HepG2 (cell line): Measurements from ENCODE around the gene RPL27A. TPM values are rescaled to one million over a fixed set of nuclear protein-coding genes. Genes with fewer than 3 reads are reported as not detected.

Source experiments
- ARNT ChIP-seq: fragments of 450-650 bp; IDR thresholded peaks from 2 replicates; pipeline ENCODE4 v1.6.1; 2017
- DMTF1 ChIP-seq: sonication (generic); formaldehyde crosslinking; IDR thresholded peaks from 2 replicates; pipeline ENCODE4 v1.4.0; 2020; ENCODE audit warnings: mild to moderate bottlenecking, missing genetic modification reagents
- HBP1 ChIP-seq: IDR thresholded peaks from 2 replicates; pipeline ENCODE4 v1.6.1; 2016; ENCODE audit warnings: low read depth, control low read depth
- JUNB ChIP-seq: sonication (generic); formaldehyde crosslinking; IDR thresholded peaks from 2 replicates; pipeline ENCODE4 v1.8.0; 2022; ENCODE audit warnings: missing genetic modification reagents, mild to moderate bottlenecking, borderline replicate concordance
- MTERF4 ChIP-seq: sonication (generic); formaldehyde crosslinking; IDR thresholded peaks from 2 replicates; pipeline ENCODE4 v1.8.0; 2023; ENCODE audit warnings: mild to moderate bottlenecking, missing genetic modification reagents
- NR2F6 ChIP-seq, 2 experiments: IDR thresholded peaks; 2 replicates each; pipeline ENCODE4 v1.6.1; 2016; ENCODE audit warnings: antibody characterized with exemption in 1 of 2, mild to moderate bottlenecking in 1 of 2
- SALL1 ChIP-seq: sonication (generic); formaldehyde crosslinking; IDR thresholded peaks from 2 replicates; pipeline ENCODE4 v1.8.0; 2022; ENCODE audit warnings: mild to moderate bottlenecking, missing genetic modification reagents
- TFE3 ChIP-seq: IDR thresholded peaks from 2 replicates; pipeline ENCODE4 v1.6.1; 2016
- TGIF2 ChIP-seq: IDR thresholded peaks from 2 replicates; pipeline ENCODE4 v1.6.1; 2016; ENCODE audit warnings: control low read depth, missing compliant biosample characterization
- ZBTB26 ChIP-seq: IDR thresholded peaks from 2 replicates; pipeline ENCODE4 v1.6.1; 2016; ENCODE audit warnings: missing compliant biosample characterization, missing genetic modification reagents, borderline replicate concordance
- ZBTB3 ChIP-seq: sonication (generic); formaldehyde crosslinking; IDR thresholded peaks from 2 replicates; pipeline ENCODE4 v1.4.0; 2020; ENCODE audit warnings: low read depth, mild to moderate bottlenecking, moderate library complexity, missing genetic modification reagents, borderline replicate concordance
- ZGPAT ChIP-seq: IDR thresholded peaks from 2 replicates; pipeline ENCODE4 v1.6.1; 2016; ENCODE audit warnings: mild to moderate bottlenecking
- ZNF207 ChIP-seq: fragments of 450-650 bp; IDR thresholded peaks from 2 replicates; pipeline ENCODE4 v1.6.1; 2016; ENCODE audit warnings: antibody characterized with exemption, borderline replicate concordance
- ZNF280D ChIP-seq: sonication (generic); formaldehyde crosslinking; IDR thresholded peaks from 2 replicates; pipeline ENCODE4 v1.5.1; 2020; ENCODE audit warnings: mild to moderate bottlenecking, missing genetic modification reagents
- ZNF792 ChIP-seq: IDR thresholded peaks from 2 replicates; pipeline ENCODE4 v1.6.1; 2016
- ZNF83 ChIP-seq: sonication (generic); formaldehyde crosslinking; IDR thresholded peaks from 2 replicates; pipeline ENCODE4 v1.4.0; 2020; ENCODE audit warnings: missing genetic modification reagents, mild to moderate bottlenecking, borderline replicate concordance
- polyA plus RNA-seq, 8 experiments: library from polyadenylated mRNA; depleted of rRNA in 3 of 8; stranded (reverse) in 7 of 8; unstranded in 1 of 8; fragments of >200 nt; fragmentation: Illumina TruSeq in 4 of 8; extraction: Trizol in 4 of 8; gene quantifications; 2 replicates each; pipeline versions ENCODE4 v1.2.1 to v1.2.3, GENCODE V29; 2011 to 2016; ENCODE audit warnings: low read depth in 4 of 8, missing spikeins in 1 of 8, mixed read lengths in 1 of 8; ENCODE audit not compliant: insufficient read depth in 1 of 8
- total RNA-seq, 5 experiments: library from RNA; depleted of rRNA; stranded (reverse); fragments of >200 nt; fragmentation: Illumina TruSeq; extraction: Trizol; gene quantifications; 2 replicates each; pipeline ENCODE4 v1.2.3, GENCODE V29; 2016; ENCODE audit warnings: low read depth in 1 of 5

RPL27A gene
- total and polyA plus RNA-seq, 2 of the 13 experiments (the other 11 are each of a cell fraction or from before 2014, with no cell fraction given), result 1,531 to 2,153 TPM

GRCh38 chr11:8679006-8679405 lies 3.6 kb upstream of the RPL27A start (continued):
- 0 out of 2 replicates have a peak, but pooled peaks have one; percentile 50 for TF ChIP-seq ZNF792 (CRISPR knock-in tag)
- no peak for TF ChIP-seq ZBTB3
- peak; percentile 34; the same call in 1 of the 2 replicates for TF ChIP-seq NR2F6 (IDR thresholded peaks at IDR 0.05)
- TF ChIP-seq NR2F6 (CRISPR knock-in tag; IDR thresholded peaks at IDR 0.05), result peak; percentile 53; the same call in 1 of the 2 replicates
- peak; percentile 78; the same call in 1 of the 2 replicates for TF ChIP-seq TGIF2 (CRISPR knock-in tag)
- no peak for TF ChIP-seq DMTF1 (CRISPR knock-in tag)
- 0 out of 2 replicates have a peak, but pooled peaks have one; percentile 28 for TF ChIP-seq MTERF4
- TF ChIP-seq ZGPAT (CRISPR knock-in tag), result 0 out of 2 replicates have a peak, but pooled peaks have one; percentile 39
- TF ChIP-seq ARNT, result no peak
- peak; percentile 92 for TF ChIP-seq TFE3 (CRISPR knock-in tag)
- TF ChIP-seq ZNF280D, result no peak
- peak; percentile 38 for TF ChIP-seq SALL1 (CRISPR knock-in tag)
- TF ChIP-seq ZNF207, result no peak
- TF ChIP-seq ZBTB26 (CRISPR knock-in tag), result 0 out of 2 replicates have a peak, but pooled peaks have one; percentile 34
- TF ChIP-seq HBP1 (CRISPR knock-in tag), result 0 out of 2 replicates have a peak, but pooled peaks have one; percentile 27
- TF ChIP-seq ZNF83 (CRISPR knock-in tag), result no peak
- no peak for TF ChIP-seq JUNB
